Liver (tissue), 9 donors: ENCODE measurements around the gene COL3A1. TPM values are rescaled to one million over a fixed set of nuclear protein-coding genes. Genes with fewer than 3 reads are reported as not detected.

Source experiments
- DNase-seq: peaks from one replicate; pipeline ENCODE4 v3.0.0-alpha.2; 2017; ENCODE audit warnings: low spot score
- H3K27ac ChIP-seq, 2 donors: one replicate each; pipeline ENCODE4 v1.7.0; 2013; ENCODE audit warnings: inconsistent platforms in 2 of 2, low read length in 2 of 2, control low read depth in 1 of 2, low read depth in 1 of 2, mild to moderate bottlenecking in 1 of 2
- H3K27me3 ChIP-seq, 4 donors: one replicate each; pipeline versions ENCODE4 v1.6.1 to v1.7.0; 2013; ENCODE audit warnings: low read length in 3 of 4, inconsistent platforms in 1 of 4, mild to moderate bottlenecking in 1 of 4, moderate library complexity in 1 of 4; ENCODE audit not compliant: control insufficient read depth in 4 of 4, insufficient read depth in 4 of 4
- H3K36me3 ChIP-seq, 4 donors: one replicate each; pipeline versions ENCODE4 v1.6.1 to v1.7.0; 2013; ENCODE audit warnings: low read length in 3 of 4, mild to moderate bottlenecking in 3 of 4, low read depth in 1 of 4, moderate library complexity in 1 of 4; ENCODE audit not compliant: control insufficient read depth in 4 of 4, insufficient read depth in 3 of 4
- H3K4me1 ChIP-seq, 4 donors: one replicate each; pipeline versions ENCODE4 v1.6.1 to v1.7.0; 2013; ENCODE audit warnings: low read length in 3 of 4, mild to moderate bottlenecking in 3 of 4, moderate library complexity in 1 of 4; ENCODE audit not compliant: control insufficient read depth in 4 of 4, insufficient read depth in 4 of 4
- H3K4me3 ChIP-seq, 3 donors: one replicate each; pipeline versions ENCODE4 v1.6.1 to v1.7.0; 2013; ENCODE audit warnings: low read length in 3 of 3, control low read depth in 1 of 3, low read depth in 1 of 3, mild to moderate bottlenecking in 1 of 3
- H3K9ac ChIP-seq, 2 donors: one replicate each; pipeline ENCODE4 v1.7.0; 2013; ENCODE audit warnings: low read length in 2 of 2, mild to moderate bottlenecking in 2 of 2, moderate library complexity in 2 of 2, control low read depth in 1 of 2, low read depth in 1 of 2
- H3K9me3 ChIP-seq, 4 donors: one replicate each; pipeline versions ENCODE4 v1.6.1 to v1.7.0; 2013; ENCODE audit warnings: low read length in 3 of 4; ENCODE audit not compliant: control insufficient read depth in 4 of 4
- FOXA1 ChIP-seq: IDR thresholded peaks from 2 replicates; pipeline ENCODE4 v1.6.1; 2016; ENCODE audit warnings: antibody characterized with exemption
- FOXA2 ChIP-seq: IDR thresholded peaks from 2 replicates; pipeline ENCODE4 v1.6.1; 2016; ENCODE audit warnings: antibody characterized with exemption
- GABPA ChIP-seq, 2 donors: IDR thresholded peaks in 1 of 2; conservative IDR thresholded peaks in 1 of 2; 2 replicates each; pipeline ENCODE4 v1.6.1; 2016; ENCODE audit warnings: antibody characterized with exemption in 2 of 2, mild to moderate bottlenecking in 1 of 2, moderate library complexity in 1 of 2
- HNF4A ChIP-seq, 2 donors: conservative IDR thresholded peaks; 2 replicates each; pipeline ENCODE4 v1.6.1; 2016; ENCODE audit warnings: antibody characterized with exemption in 2 of 2, mild to moderate bottlenecking in 2 of 2
- JUND ChIP-seq, 2 donors: IDR thresholded peaks; 2 replicates each; pipeline ENCODE4 v1.6.1; 2016; ENCODE audit warnings: antibody characterized with exemption in 2 of 2
- NR2F2 ChIP-seq: IDR thresholded peaks from 2 replicates; pipeline ENCODE4 v1.6.1; 2016; ENCODE audit warnings: antibody characterized with exemption
- RAD21 ChIP-seq, 2 donors: IDR thresholded peaks; 2 replicates each; pipeline ENCODE4 v1.6.1; 2016; ENCODE audit warnings: antibody characterized with exemption in 2 of 2, mild to moderate bottlenecking in 2 of 2
- RXRA ChIP-seq, 2 donors: IDR thresholded peaks; 2 replicates each; pipeline ENCODE4 v1.6.1; 2017 to 2018; ENCODE audit warnings: antibody characterized with exemption in 2 of 2, mild to moderate bottlenecking in 1 of 2
- SP1 ChIP-seq: IDR thresholded peaks from 2 replicates; pipeline ENCODE4 v1.6.1; 2018; ENCODE audit warnings: antibody characterized with exemption, mild to moderate bottlenecking
- TAF1 ChIP-seq: conservative IDR thresholded peaks from 2 replicates; pipeline ENCODE4 v1.6.1; 2016; ENCODE audit warnings: antibody characterized with exemption, mild to moderate bottlenecking
- YY1 ChIP-seq: IDR thresholded peaks from 2 replicates; pipeline ENCODE4 v1.6.1; 2016; ENCODE audit warnings: antibody characterized with exemption, mild to moderate bottlenecking
- whole genome bisulfite sequencing: extraction: QIAGEN DNeasy Blood & Tissue Kit; methylation state at CpG from one replicate; pipeline ENCODE4 v1.1.7; 2013; 5-methylcytosine and 5-hydroxymethylcytosine counted together
- polyA plus RNA-seq, 2 donors: library from polyadenylated mRNA; stranded (reverse) in 1 of 2; unstranded in 1 of 2; fragments of 200-250 nt in 1 of 2; fragments of >200 nt in 1 of 2; fragmentation: Nextera tagmentation in 1 of 2; extraction: Ambion mirVana in 1 of 2; gene quantifications; one replicate each; pipeline versions ENCODE4 v1.2.1 to v1.2.3, GENCODE V29; 2013 to 2015
- total RNA-seq, 2 donors: library from RNA; depleted of rRNA; stranded (reverse); fragments of >200 nt; gene quantifications; one replicate each; pipeline ENCODE4 v1.2.3, GENCODE V29; 2014
- TF ChIP-seq, protein P1 (sequence below): IDR thresholded peaks from 2 replicates; pipeline ENCODE4 v1.6.1; 2016; ENCODE audit warnings: antibody characterized with exemption
- TF ChIP-seq, protein P2 (sequence below): IDR thresholded peaks from 2 replicates; pipeline ENCODE4 v1.6.1; 2016; ENCODE audit warnings: antibody characterized with exemption, mild to moderate bottlenecking
- TF ChIP-seq, protein P3 (sequence below): IDR thresholded peaks from 2 replicates; pipeline ENCODE4 v1.6.1; 2016; ENCODE audit warnings: antibody characterized with exemption
- TF ChIP-seq, protein P4 (sequence below): fragments of 150-350 bp; IDR thresholded peaks from 2 replicates; pipeline ENCODE4 v1.5.1; 2017; ENCODE audit warnings: improper control_type of control experiment, low read depth, low read length; ENCODE audit not compliant: missing input control
- donor health status: healthy.
- donor health status: healthy.
- donor health status: healthy.
- donor health status: healthy.
- donor health status: healthy.

Gene COL3A1
- total and polyA plus RNA-seq, 4 donors = 21.4 to 207 (median 93.3) TPM

DNA sequence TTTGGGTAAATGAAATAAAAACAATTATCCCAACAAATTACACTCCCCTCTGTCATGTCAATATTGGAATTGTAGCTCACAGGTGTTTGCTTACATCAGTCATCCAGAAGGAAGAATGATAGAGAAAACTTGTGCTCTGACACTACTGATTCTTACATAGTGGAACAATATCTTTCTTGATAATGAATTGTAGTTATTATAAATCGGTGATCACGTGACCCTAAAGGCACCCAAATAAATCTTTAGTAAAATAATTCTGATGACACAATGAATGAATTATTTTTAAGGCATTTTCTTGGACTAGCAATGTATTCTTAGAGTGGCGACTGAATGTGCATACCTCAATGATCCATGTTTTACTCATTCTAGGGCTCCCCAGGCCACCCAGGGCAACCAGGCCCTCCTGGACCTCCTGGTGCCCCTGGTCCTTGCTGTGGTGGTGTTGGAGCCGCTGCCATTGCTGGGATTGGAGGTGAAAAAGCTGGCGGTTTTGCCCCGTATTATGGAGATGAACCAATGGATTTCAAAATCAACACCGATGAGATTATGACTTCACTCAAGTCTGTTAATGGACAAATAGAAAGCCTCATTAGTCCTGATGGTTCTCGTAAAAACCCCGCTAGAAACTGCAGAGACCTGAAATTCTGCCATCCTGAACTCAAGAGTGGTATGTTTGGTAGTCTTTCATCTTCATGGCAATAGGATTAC is 34.5 kb downstream of the COL3A1 start:
- H3K27ac ChIP-seq = no peak overlapping the region
- TF ChIP-seq, protein P1, sequence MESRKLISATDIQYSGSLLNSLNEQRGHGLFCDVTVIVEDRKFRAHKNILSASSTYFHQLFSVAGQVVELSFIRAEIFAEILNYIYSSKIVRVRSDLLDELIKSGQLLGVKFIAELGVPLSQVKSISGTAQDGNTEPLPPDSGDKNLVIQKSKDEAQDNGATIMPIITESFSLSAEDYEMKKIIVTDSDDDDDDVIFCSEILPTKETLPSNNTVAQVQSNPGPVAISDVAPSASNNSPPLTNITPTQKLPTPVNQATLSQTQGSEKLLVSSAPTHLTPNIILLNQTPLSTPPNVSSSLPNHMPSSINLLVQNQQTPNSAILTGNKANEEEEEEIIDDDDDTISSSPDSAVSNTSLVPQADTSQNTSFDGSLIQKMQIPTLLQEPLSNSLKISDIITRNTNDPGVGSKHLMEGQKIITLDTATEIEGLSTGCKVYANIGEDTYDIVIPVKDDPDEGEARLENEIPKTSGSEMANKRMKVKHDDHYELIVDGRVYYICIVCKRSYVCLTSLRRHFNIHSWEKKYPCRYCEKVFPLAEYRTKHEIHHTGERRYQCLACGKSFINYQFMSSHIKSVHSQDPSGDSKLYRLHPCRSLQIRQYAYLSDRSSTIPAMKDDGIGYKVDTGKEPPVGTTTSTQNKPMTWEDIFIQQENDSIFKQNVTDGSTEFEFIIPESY = no peak
- TF ChIP-seq NR2F2 (no peak), HNF4A (conservative IDR thresholded peaks at IDR 0.05) (no peak), FOXA1 (no peak), RAD21 (IDR thresholded peaks at IDR 0.05) (no peak), FOXA2 (no peak), RXRA (IDR thresholded peaks at IDR 0.05) (no peak), TAF1 (no peak), YY1 (no peak), JUND (IDR thresholded peaks at IDR 0.05) (no peak)
- TF ChIP-seq, protein P2, sequence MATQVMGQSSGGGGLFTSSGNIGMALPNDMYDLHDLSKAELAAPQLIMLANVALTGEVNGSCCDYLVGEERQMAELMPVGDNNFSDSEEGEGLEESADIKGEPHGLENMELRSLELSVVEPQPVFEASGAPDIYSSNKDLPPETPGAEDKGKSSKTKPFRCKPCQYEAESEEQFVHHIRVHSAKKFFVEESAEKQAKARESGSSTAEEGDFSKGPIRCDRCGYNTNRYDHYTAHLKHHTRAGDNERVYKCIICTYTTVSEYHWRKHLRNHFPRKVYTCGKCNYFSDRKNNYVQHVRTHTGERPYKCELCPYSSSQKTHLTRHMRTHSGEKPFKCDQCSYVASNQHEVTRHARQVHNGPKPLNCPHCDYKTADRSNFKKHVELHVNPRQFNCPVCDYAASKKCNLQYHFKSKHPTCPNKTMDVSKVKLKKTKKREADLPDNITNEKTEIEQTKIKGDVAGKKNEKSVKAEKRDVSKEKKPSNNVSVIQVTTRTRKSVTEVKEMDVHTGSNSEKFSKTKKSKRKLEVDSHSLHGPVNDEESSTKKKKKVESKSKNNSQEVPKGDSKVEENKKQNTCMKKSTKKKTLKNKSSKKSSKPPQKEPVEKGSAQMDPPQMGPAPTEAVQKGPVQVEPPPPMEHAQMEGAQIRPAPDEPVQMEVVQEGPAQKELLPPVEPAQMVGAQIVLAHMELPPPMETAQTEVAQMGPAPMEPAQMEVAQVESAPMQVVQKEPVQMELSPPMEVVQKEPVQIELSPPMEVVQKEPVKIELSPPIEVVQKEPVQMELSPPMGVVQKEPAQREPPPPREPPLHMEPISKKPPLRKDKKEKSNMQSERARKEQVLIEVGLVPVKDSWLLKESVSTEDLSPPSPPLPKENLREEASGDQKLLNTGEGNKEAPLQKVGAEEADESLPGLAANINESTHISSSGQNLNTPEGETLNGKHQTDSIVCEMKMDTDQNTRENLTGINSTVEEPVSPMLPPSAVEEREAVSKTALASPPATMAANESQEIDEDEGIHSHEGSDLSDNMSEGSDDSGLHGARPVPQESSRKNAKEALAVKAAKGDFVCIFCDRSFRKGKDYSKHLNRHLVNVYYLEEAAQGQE = no peak
- TF ChIP-seq, protein P3, sequence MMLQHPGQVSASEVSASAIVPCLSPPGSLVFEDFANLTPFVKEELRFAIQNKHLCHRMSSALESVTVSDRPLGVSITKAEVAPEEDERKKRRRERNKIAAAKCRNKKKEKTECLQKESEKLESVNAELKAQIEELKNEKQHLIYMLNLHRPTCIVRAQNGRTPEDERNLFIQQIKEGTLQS = no peak
- no peak overlapping the region for H3K4me3 ChIP-seq
- no peaks in the 10 kb centered on the region for H3K9me3 ChIP-seq
- no peak for DNase-seq
- no peaks in the 10 kb centered on the region for H3K36me3 ChIP-seq
- H3K4me1 ChIP-seq = peaks cover 0 to 2% (median 0%) of the 10 kb centered on the region in 4 donors
- 80% methylated on average over 9 of the region's 9 CpGs for WGBS
- H3K27me3 ChIP-seq = no peaks in the 10 kb centered on the region
- H3K9ac ChIP-seq = no peak overlapping the region

DNA sequence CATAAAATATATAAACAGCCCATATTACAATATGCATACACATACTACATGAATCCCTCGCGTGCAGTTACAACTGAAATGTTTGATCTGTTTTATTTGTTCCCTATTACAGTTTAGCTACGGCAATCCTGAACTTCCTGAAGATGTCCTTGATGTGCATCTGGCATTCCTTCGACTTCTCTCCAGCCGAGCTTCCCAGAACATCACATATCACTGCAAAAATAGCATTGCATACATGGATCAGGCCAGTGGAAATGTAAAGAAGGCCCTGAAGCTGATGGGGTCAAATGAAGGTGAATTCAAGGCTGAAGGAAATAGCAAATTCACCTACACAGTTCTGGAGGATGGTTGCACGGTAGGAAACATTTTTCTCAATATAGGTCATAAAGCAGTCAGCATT is 36.4 kb downstream of the COL3A1 start:
- H3K4me1 ChIP-seq = no peaks in the 10 kb centered on the region
- H3K9me3 ChIP-seq = no peaks in the 10 kb centered on the region
- H3K9ac ChIP-seq = no peak overlapping the region
- no peaks in the 10 kb centered on the region for H3K36me3 ChIP-seq
- no peaks in the 10 kb centered on the region for H3K27me3 ChIP-seq
- no peak for DNase-seq
- 77% methylated on average over 6 of the region's 6 CpGs for WGBS
- TF ChIP-seq SP1 (no peak), FOXA2 (no peak), JUND (IDR thresholded peaks at IDR 0.05) (no peak), GABPA (IDR thresholded peaks at IDR 0.05 in 1 of 2, conservative IDR thresholded peaks at IDR 0.05 in 1 of 2) (no peak), RAD21 (IDR thresholded peaks at IDR 0.05) (no peak), YY1 (no peak), TAF1 (no peak), RXRA (IDR thresholded peaks at IDR 0.05) (no peak)
- TF ChIP-seq, protein P4, sequence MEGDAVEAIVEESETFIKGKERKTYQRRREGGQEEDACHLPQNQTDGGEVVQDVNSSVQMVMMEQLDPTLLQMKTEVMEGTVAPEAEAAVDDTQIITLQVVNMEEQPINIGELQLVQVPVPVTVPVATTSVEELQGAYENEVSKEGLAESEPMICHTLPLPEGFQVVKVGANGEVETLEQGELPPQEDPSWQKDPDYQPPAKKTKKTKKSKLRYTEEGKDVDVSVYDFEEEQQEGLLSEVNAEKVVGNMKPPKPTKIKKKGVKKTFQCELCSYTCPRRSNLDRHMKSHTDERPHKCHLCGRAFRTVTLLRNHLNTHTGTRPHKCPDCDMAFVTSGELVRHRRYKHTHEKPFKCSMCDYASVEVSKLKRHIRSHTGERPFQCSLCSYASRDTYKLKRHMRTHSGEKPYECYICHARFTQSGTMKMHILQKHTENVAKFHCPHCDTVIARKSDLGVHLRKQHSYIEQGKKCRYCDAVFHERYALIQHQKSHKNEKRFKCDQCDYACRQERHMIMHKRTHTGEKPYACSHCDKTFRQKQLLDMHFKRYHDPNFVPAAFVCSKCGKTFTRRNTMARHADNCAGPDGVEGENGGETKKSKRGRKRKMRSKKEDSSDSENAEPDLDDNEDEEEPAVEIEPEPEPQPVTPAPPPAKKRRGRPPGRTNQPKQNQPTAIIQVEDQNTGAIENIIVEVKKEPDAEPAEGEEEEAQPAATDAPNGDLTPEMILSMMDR = no peak
- H3K4me3 ChIP-seq = no peak overlapping the region
- no peak overlapping the region for H3K27ac ChIP-seq
